Thyroid gland (tissue), 4 donors: ENCODE measurements around the gene SYNPO2.

Source experiments
- POLR2A ChIP-seq, 2 donors: fragments of 450-650 bp; IDR thresholded peaks; one replicate each; pipeline ENCODE4 v1.6.1; 2017; ENCODE audit warnings: antibody characterized with exemption in 2 of 2, mild to moderate bottlenecking in 2 of 2, moderate library complexity in 1 of 2
- TF ChIP-seq, protein P1 (sequence below), 6 experiments: fragments of 200-600 bp in 3 of 6; fragments of 450-650 bp in 3 of 6; sonication (generic) in 3 of 6; IDR thresholded peaks; one replicate each; pipeline ENCODE4 v1.5.1; 2016 to 2019; ENCODE audit warnings: antibody characterized with exemption in 6 of 6, mild to moderate bottlenecking in 2 of 6, inconsistent platforms in 1 of 6, moderate library complexity in 1 of 6

DNA sequence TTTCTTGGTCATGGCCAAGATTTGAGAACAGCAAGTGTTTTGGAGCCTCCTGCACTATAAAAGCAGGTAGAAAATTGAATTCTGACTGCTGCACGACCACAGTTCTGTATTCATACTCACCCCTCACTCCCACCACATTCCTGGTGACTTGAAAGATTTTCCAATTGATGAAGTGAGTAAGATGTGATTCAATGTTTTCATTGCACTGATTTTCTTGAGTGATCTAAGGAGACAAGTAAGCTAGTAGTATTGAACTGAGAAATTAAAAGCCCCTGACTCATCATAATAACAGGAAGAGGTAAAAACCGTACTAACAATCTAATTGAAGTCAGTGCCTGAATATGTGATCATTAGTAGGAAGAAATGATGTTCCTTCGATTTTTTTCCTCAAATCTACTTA, 46.6 kb upstream of the SYNPO2 start:
- TF ChIP-seq, protein P1, sequence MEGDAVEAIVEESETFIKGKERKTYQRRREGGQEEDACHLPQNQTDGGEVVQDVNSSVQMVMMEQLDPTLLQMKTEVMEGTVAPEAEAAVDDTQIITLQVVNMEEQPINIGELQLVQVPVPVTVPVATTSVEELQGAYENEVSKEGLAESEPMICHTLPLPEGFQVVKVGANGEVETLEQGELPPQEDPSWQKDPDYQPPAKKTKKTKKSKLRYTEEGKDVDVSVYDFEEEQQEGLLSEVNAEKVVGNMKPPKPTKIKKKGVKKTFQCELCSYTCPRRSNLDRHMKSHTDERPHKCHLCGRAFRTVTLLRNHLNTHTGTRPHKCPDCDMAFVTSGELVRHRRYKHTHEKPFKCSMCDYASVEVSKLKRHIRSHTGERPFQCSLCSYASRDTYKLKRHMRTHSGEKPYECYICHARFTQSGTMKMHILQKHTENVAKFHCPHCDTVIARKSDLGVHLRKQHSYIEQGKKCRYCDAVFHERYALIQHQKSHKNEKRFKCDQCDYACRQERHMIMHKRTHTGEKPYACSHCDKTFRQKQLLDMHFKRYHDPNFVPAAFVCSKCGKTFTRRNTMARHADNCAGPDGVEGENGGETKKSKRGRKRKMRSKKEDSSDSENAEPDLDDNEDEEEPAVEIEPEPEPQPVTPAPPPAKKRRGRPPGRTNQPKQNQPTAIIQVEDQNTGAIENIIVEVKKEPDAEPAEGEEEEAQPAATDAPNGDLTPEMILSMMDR (IDR thresholded peaks at IDR 0.05): no peak
- TF ChIP-seq POLR2A (IDR thresholded peaks at IDR 0.05): no peak
